ENCODE data around the gene COMMD8.
"Not testable (repeated sequence)": the region's sequence is repeated elsewhere in the genome, so short reads cannot be mapped to it uniquely, and the experiment has no call there.

COMMD8 gene

GRCh38 chr4:47463235-47463956 lies at the start of gene COMMD8:
Gene COMMD8 (minus strand): TSS chr4:47463702. CDS start chr4:47463651, 51 bp downstream.
- DNase-seq (ENCODE audit: low read depth in 2 of 2) = peak; percentile 95 to 96

- DNase-seq (ENCODE audit: low read depth in 2 of 2) = no peak
Measured at GRCh38 chr4:47510506-47511143, 47.1 kb upstream of the COMMD8 start.

- DNase-seq (ENCODE audit: low read depth in 2 of 2) = no peak
Measured at GRCh38 chr4:47505666-47506065, 42.2 kb upstream of the COMMD8 start.

- no peak for DNase-seq (ENCODE audit: low read depth in 2 of 2)
Measured at GRCh38 chr4:47505147-47505546, 41.6 kb upstream of the COMMD8 start.

GRCh38 chr4:47500776-47501175 lies 37.3 kb upstream of the COMMD8 start:
- no peak for DNase-seq (ENCODE audit: low read depth in 2 of 2)

GRCh38 chr4:47499700-47500099 lies 36.2 kb upstream of the COMMD8 start:
- DNase-seq (ENCODE audit: low read depth in 2 of 2) = no peak

- no peak for DNase-seq (ENCODE audit: low read depth in 2 of 2)
Measured at GRCh38 chr4:47498899-47499298, 35.4 kb upstream of the COMMD8 start.

GRCh38 chr4:47494124-47494430 lies 30.6 kb upstream of the COMMD8 start:
- no peak for DNase-seq (ENCODE audit: low read depth in 2 of 2)

GRCh38 chr4:47493238-47494123 lies 30.0 kb upstream of the COMMD8 start:
- DNase-seq (ENCODE audit: low read depth in 2 of 2) = no peak

GRCh38 chr4:47490550-47490949 lies 27.0 kb upstream of the COMMD8 start:
- DNase-seq (ENCODE audit: low read depth in 2 of 2) = peak; percentile 3 to 6

GRCh38 chr4:47488706-47489105 lies 25.2 kb upstream of the COMMD8 start:
- DNase-seq (ENCODE audit: low read depth in 2 of 2) = no peak

GRCh38 chr4:47486727-47487126 lies 23.2 kb upstream of the COMMD8 start:
- not testable (repeated sequence) for DNase-seq (ENCODE audit: low read depth in 2 of 2)

GRCh38 chr4:47486231-47486673 lies 22.8 kb upstream of the COMMD8 start:
- no peak for DNase-seq (ENCODE audit: low read depth in 2 of 2)

GRCh38 chr4:47485768-47486167 lies 22.3 kb upstream of the COMMD8 start:
- no peak for DNase-seq (ENCODE audit: low read depth in 2 of 2)

- peak; percentile 44 to 69 for DNase-seq (ENCODE audit: low read depth in 2 of 2)
Measured at GRCh38 chr4:47485047-47485692, 21.7 kb upstream of the COMMD8 start, which contains the start of gene ATP10D. Gene ATP10D (plus strand): TSS chr4:47485275. CDS start chr4:47512541, 27,266 bp downstream.

GRCh38 chr4:47484168-47484567 lies 20.7 kb upstream of the COMMD8 start:
- DNase-seq (ENCODE audit: low read depth in 2 of 2) = no peak

GRCh38 chr4:47483745-47484144 lies 20.2 kb upstream of the COMMD8 start:
- DNase-seq (ENCODE audit: low read depth in 2 of 2) = no peak

GRCh38 chr4:47482326-47482725 lies 18.8 kb upstream of the COMMD8 start:
- no peak for DNase-seq (ENCODE audit: low read depth in 2 of 2)

GRCh38 chr4:47478804-47479203 lies 15.3 kb upstream of the COMMD8 start:
- no peak for DNase-seq (ENCODE audit: low read depth in 2 of 2)

- DNase-seq (ENCODE audit: low read depth in 2 of 2) = no peak
Measured at GRCh38 chr4:47475411-47475810, 11.9 kb upstream of the COMMD8 start.

- DNase-seq (ENCODE audit: low read depth in 2 of 2) = no peak
Measured at GRCh38 chr4:47474799-47475198, 11.3 kb upstream of the COMMD8 start.

Data from stimulated activated CD4-positive, alpha-beta T cell treated with anti-CD3 and anti-CD28 coated beads, Interleukin-15, amount 100 ng/mL, for 48 hours (primary cell).